Left lobe of liver (tissue), 2 donors: Measurements from ENCODE around the gene SEC22A. TPM values are rescaled to one million over a fixed set of nuclear protein-coding genes. Genes with fewer than 3 reads are reported as not detected.

Experiments used
- ATAC-seq: fragments of 200-7000 bp; cut with Tn5 transposase; one replicate; pipeline ENCODE4 v1.9.1; 2020; ENCODE audit warnings: mild to moderate bottlenecking, moderate library complexity
- DNase-seq: peaks from one replicate; pipeline ENCODE4 v3.0.0-alpha.2; 2020; ENCODE audit warnings: low spot score
- total RNA-seq: library from RNA; stranded (reverse); gene quantifications from one replicate; pipeline ENCODE4 v1.2.1, GENCODE V29; 2021
- donor health status: DM: no; HTN: no; CAD: no; lungs with moderate emphysema.
- donor health status: DM: no; HTN: yes; CAD: no.

The SEC22A gene
- total RNA-seq, 1 donor from 2014 or later, result 7.7 TPM

DNA sequence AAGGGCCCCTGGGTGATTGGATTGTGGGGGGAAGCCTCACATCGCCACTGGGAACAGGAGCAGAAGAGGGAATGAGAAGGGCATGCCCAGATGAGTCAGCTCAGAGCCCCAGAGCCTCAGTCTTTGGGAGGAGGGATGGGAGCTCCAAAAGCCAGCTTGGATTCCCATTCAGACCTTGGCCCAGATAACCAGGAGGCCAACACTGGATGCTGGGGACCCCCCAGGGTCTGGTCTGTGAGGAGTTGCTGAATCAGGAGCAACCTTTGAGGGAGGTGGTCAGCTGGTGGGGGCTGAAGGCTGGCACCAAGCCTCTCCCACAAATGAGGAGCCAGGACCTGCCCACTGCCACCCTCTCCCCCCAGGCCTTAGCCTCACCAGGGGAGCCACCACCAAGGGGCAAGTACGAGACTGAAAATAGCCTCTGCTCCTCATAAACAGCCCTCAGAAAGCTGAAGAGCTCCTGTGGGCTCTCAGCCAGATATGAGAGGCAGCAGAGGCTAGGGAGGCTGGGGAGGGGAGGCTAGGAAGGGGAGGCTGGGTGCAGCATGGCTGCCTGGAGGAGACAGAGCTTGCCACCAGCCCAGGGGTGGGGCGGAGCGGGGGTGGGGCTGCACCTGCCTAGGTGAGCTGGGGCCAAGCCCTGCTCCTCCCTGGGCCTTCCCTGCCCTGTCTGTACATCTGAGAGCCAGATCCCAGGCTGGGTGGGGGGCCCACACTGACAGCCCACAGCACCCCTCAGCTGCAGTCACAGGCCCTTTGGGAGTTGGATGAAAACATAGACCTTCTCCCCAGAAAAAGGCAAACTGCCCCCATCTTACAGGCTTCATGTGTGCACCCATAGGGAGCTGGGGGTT lies 99.8 kb downstream of the SEC22A start:
- DNase-seq (no peak), ATAC-seq (no peak)

GRCh38 chr3:123302961-123303360 lies 101.2 kb downstream of the SEC22A start:
- no peak for DNase-seq
- no peak for ATAC-seq

DNA sequence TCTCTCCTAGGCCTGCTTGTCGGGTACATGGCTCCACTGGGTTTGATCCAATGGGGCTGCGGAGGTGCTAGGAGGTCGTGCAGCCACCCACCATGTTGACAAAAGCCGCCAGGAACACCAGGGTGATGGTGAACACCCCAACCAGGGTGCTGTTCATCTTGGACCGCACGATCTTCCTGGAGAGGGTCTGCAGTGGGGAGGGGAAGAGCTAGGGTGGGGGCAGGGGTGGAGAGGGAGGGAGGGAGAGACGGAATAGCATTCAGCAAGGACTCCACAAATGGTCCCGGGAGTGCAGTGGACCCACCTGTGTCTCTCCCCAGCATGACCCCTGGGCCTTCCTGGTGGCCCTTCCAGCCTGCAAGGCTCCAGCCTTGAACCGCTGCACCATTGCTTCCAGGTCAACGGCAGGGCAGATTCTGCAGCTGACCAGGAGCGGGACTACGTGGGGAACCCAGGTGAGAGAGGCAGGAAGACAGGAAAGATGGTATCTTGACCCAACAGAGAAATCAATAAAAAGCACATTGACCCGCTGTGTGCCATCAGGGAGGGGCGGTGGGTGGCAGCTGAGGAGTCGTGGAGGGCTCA lies 102.3 kb downstream of the SEC22A start:
- DNase-seq (no peak), ATAC-seq (no peak)

DNA sequence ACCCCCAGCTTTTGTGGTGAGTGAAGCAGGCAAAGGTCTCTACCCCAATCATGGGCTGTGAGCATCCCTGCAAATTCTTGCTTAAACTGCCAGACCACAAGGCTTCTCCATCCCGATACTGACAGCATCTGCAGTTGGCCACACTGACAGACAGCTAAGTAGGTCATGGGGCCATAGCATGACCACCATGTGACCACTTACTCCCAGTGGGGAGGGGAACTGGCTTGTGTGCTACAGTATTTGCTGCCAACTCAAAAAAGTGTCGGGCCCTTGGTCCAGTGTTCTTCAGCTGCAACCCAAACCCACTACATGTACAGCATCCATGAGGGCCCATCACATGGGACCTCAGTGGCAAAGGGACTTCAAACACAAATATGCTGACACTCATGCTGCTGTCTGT lies 103.4 kb downstream of the SEC22A start:
- DNase-seq (no peak), ATAC-seq (no peak)

DNA sequence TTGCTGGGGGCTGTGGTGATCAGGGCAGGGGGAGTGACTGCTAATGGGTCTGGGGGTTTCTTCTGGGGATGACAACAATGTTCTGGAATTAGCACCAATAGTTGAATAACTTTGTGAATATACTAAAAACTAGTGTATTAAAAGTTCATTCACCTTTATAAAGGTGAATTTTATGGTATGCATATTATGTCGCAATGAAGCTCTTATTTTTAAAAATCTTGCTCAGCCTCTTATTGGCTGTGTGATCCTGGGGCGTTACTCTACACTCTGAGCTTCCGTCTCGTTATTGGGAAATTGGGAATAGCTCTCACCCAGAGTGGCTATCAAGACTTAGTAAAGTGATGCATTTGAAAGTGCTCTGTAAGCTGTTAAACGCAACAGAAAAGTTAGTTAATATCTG lies 105.3 kb downstream of the SEC22A start:
- ATAC-seq, result no peak
- DNase-seq, result no peak

DNA sequence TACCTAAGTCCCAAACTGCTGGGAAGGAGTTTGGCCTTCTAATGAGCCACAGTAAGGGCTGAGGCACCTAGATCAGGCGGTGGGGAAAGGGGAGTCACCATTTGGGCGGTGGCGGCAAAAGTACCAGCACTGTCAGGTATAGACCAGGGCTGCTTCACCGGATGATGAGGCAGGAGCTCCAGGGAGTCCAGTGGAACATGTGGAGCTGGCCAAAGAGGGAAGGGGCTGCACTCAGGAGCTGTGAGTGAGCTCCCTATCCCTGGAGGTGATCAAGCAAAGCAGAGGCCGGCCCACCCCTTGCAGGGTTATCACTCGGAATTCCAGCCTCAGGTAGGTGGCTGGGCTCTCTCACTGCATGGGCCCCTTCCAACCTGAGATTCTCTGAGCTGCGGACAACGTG lies 108.4 kb downstream of the SEC22A start:
- ATAC-seq, result no peak

GRCh38 chr3:123310741-123311140 lies 109.0 kb downstream of the SEC22A start:
- DNase-seq (no peak), ATAC-seq (no peak)

More for the DNA sequence above, 108.4 kb downstream of the SEC22A start:
- no peak for DNase-seq

GRCh38 chr3:123311201-123311600 lies 109.5 kb downstream of the SEC22A start:
- DNase-seq (no peak), ATAC-seq (no peak)

DNA sequence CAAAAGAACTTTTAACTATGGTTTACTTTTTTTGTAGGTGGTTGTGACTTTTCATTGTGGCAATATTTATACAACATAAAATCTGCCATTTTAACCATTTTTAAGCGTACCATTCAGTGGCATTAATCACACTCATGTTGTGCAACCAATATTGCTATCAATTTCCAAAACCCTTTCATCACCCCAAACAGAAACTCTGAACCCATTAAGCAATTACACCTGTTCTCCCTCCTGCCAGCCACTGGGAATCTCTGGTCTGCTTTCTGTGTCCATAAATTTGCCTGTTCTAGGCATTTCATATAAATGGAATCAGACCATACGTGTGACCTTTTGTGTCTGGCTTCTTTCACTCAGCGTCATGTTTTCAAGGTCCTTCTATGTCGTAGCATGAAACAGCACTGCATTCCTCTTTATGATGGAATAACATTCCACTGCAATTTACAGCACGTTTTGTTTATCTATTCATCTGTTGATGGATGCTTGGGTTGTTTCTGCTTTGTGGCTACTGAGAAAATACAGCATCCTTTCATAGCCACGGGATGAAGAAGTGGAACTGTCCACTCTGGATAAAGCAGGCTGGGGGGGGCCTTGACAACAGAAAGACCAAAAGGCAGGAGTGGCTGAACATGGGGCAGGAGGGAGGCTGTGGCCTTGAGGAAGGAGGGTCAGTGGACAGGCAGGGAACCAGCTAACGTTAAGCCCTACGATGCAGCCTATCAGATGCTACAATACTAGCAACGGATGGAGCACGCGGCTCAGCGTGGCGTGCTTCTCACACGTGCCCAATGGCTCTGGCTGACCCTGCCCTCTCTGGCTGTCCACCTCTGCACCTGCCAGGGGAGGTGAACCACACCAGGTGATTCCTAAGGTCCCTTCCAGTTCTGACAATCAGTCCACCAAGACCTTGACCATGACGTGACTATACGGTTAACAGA lies 110.9 kb downstream of the SEC22A start:
- ATAC-seq (peak; percentile 65), DNase-seq (no peak)

- no peak for DNase-seq
These were observed 112.1 kb downstream of the SEC22A start for GRCh38 chr3:123313889-123314288.

DNA sequence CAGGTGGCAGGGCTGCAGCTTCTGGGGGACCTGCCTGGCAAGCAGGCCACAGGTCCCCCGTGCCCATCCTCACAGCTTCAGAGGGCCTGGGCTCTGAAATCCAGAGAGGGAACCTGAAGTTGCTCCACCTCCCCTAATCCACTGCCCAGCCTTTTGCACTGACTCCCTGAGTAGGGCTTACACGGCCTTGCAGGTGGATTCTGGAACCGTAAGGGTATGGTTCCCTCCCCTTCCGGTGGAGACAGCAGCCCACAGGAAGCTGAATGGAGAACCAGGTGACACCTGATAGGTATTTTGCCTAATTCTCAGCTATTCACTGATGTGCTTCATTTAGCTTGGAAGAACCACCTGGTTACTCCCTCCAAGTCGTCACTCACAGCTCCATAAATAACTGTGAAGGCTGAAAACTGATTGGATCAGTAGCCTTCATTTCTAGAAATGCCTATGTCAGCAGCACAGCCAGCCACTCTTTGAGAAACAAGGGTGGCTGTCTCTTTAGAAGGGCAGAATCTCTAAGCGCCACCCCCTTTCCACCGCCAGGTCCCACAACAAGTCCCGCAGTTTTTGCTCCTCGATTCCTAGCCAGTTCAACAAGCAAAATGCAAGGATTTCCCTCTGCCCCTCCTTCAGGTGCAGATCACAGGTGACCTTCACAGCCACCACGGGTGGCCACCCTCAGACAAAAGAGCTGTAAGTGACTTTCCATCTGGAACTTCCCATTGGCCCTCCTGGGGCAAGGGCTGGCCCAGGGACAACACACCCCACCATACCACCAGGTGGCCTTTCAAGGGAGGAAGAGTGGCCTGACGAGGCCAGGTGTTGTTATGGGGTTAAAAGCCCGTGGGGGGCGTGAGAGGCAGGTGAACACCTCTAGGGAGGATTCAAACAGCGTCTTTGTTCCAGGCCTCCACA lies 112.9 kb downstream of the SEC22A start:
- no peak for ATAC-seq
- no peak for DNase-seq

More at GRCh38 chr3:123313889-123314288, 112.1 kb downstream of the SEC22A start:
- no peak for ATAC-seq

DNA sequence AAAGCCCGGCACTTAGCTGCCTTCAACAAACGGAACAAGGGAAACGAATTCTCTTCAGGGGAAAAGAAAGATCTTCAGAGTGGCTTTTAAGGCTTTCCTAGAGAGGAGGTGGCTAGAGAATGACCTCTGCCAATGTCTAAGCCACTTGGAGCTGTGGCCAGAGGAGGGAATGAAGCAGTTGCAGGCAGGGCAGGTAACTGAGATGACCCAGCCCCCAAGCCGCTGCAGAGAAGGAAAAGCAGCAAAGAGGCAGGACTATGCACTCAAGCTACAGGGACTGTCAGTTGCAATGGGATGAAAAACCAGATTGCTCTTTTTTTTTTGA lies 113.5 kb downstream of the SEC22A start:
- DNase-seq, result no peak
- ATAC-seq, result no peak

- DNase-seq (no peak), ATAC-seq (no peak)
These were observed 116.0 kb downstream of the SEC22A start for GRCh38 chr3:123317716-123318115.

DNA sequence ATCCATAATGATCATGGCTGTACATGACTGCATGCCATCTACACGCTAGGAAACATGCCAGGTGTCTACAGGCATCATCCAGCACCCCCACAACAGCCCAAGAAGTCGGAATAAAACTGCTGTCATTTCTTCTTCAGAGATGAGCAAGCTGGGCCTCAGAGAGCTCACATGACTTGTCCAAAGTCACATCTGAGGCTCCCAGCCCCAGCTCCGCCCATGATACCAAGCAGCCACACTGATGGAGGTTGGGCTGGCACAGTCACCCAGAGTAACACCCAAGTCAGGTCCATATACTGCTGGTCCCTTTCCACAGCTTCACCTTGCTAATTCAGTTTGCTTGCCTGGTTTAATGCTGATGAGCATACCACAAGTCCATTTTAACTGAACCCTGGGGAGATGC lies 116.6 kb downstream of the SEC22A start:
- DNase-seq, result no peak
- no peak for ATAC-seq

GRCh38 chr3:123319760-123320159 lies 118.0 kb downstream of the SEC22A start:
- ATAC-seq, result no peak
- DNase-seq, result no peak

- no peak for DNase-seq
These were observed 118.5 kb downstream of the SEC22A start for GRCh38 chr3:123320221-123320620.

DNA sequence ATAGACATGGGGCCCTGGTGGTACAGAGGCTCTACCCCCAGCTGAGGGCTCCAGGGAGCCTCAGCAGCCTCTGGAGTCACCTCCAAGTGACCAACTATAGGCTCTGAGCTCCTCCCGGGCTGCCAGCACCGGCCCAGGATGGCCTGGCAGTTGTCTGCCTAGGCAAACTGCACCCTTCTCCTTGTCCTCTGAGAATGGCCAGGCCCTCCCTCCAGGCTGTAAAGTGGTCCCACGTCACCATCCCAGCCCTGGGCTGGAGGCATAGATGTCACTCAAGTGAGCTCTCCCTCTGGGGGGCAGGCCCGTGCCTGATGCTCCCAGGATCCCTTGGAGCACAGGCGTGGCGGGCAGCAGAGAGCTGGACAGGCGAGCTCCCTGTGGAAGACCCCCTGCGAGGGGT lies 120.1 kb downstream of the SEC22A start:
- ATAC-seq (no peak), DNase-seq (no peak)

More at GRCh38 chr3:123320221-123320620, 118.5 kb downstream of the SEC22A start:
- ATAC-seq, result no peak

GRCh38 chr3:123322866-123323265 lies 121.1 kb downstream of the SEC22A start:
- DNase-seq (no peak), ATAC-seq (no peak)
